ENCODE measurements around the gene BAHCC1.

DNA sequence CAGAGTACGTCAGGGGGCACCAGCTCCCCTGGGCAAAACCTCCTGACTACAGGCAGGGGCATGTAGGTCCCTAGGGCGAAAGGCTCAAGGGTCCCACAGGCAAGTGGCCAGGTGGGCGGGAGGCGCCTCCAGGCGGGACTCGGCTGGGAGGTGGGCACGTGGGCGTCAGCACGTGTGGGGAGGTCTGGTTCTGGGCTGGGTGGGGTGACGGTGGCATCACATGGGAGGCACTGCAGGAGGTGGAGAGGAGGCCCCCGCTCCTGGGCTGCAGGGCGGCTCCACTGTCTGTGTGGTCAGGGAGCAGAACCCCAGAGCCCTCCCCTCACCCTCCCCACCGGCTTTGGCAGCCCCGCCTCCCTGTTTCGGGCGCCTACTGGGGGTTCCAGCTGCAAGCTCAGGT is 64.6 kb downstream of the BAHCC1 start:
- no peak for TF ChIP-seq POLR2AphosphoS5 (IDR thresholded peaks at IDR 0.05; ENCODE audit: low read depth, low read length)
- TF ChIP-seq POLR2A (IDR thresholded peaks at IDR 0.05; ENCODE audit: low read depth, low read length), result no peak
- TF ChIP-seq TAF1 (IDR thresholded peaks at IDR 0.05; ENCODE audit: borderline replicate concordance, low read depth, low read length), result no peak

Data from GM12892 (cell line).